Hematopoietic multipotent progenitor cell treated with erythropoietin and hydrocortisone succinate and interleukin-3 and kit ligand, for 6 days (in vitro differentiated cells): ENCODE data around the gene MAPT.

ENCODE experiments used
- DNase-seq: peaks from one replicate; pipeline ENCODE4 v3.0.0-alpha.2; 2015

Gene MAPT

DNA sequence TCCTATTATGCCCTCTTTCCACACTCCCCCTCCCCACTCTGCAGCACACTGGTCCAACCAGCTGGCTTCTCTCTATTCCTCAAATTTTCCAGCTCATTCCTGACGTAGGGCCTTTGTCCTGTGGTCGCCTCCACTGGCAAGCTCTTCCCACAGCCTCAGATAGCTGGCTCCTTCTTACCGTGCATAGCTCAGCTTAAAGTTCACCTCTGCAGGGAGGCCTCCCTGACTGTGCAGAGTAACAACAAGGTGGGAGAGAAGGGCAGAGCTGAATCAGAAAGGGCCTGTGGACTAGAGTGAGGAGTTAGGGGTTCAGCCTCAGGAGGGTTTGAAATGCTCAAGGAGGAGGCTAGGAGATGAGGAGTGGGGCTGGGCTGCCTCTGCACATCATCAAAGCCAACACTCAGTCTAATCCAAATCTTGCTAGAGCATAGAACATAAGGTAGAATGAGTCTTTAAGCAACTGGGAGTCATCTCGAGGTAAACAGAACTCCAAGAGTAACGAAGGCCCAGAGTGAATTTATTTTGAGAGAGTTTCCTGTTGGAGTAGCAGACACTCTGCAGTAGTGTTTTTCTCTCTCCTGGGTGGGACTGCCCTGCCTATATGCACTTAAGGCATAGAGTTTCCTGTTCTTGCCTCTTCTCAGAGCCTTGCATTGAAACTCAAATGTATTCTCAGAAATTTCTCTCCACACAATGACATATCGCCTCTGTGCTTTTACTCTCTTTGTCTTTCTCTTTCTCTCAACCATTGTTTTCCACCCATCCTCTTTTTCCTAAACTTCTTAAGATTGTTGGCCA is 30.3 kb upstream of the MAPT start:
- no peak for DNase-seq

DNA sequence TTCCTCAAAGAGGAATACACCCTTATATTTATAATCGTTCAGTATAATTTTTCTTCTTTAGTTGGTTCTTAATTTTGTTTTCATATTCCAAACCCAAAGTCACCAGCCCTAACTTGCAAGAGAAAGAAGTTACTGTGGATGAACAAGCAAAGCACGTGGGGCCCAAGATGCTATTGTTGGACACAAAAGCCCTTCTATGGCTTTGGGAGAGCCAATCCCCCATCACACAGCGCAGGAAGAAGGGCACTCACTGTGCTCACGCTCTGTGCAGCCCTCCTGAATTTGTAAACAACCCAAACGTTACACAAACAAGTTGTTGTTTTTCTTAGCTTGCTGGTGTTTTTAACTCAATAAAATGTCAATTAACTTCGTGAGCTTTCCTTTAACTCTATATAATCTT is 27.2 kb upstream of the MAPT start:
- no peak for DNase-seq

DNA sequence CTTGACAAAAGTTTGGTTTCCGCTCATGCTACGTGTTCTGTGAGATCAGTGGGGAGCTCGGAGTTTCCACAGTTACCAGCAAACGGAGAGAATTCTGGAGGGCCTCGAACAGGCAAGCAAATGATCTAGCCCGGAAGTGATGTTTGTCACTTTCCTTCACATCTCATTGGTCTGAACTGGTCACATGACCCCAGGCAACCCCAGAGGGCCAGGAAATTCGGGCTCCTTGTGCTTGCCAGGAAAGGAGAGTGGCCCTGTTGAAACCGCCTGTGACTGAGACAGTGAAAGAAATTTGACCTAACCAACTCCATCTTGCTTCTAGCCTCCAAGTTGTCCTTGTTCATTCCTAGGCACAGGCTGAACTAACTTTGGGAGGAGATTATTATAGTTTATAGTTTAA is 26.7 kb upstream of the MAPT start:
- DNase-seq, result no peak

DNA sequence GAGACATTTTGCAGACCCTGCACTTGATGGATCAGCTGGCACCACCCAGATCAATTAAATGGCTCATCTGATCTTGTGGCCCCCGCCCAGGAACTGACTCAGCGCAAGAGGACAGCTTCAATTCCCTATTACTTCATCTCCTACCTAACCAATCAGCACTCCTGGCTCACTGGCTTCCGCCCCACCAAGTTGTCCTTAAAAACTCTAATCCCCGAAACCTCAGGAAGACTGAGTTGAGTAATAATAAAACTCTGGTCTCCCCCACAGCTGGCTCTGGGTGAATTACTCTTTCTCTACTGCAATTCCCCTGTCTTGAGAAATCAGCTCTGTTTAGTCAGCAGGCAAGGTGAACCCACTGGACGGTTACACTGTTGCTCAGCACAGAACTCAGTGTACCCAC is 26.1 kb upstream of the MAPT start:
- DNase-seq, result no peak

DNA sequence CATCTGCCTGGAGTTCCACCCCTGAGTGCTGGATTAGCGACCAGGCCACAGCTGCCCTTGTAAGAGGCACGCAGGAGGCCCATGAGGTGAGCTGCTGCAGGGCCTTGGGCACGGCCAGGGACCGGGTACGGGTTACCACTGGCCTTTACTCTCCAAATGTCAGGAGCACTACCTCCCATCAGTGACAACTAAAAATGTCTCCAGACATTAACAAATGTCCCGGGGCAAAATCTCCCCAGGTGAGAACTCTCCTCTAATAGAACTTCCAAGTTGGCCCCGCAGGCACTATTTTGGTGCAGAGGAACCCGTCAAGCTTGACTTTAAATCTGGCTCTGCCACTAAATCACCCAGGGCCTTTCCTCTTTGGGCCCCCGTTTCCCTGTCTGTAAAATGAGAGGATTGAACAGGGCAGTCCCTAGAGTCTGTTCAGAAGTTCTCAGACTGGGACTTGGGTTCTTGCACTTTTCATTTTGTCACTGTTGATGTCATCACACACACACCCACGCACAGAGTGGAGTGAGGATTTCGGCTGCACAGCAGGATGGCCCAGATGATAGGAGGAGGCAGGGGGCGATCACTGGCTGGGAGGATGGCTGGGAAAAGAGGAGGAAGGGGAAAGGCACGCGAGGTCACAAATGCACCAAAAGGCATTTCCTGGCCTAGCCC is 24.5 kb upstream of the MAPT start:
- no peak for DNase-seq

DNA sequence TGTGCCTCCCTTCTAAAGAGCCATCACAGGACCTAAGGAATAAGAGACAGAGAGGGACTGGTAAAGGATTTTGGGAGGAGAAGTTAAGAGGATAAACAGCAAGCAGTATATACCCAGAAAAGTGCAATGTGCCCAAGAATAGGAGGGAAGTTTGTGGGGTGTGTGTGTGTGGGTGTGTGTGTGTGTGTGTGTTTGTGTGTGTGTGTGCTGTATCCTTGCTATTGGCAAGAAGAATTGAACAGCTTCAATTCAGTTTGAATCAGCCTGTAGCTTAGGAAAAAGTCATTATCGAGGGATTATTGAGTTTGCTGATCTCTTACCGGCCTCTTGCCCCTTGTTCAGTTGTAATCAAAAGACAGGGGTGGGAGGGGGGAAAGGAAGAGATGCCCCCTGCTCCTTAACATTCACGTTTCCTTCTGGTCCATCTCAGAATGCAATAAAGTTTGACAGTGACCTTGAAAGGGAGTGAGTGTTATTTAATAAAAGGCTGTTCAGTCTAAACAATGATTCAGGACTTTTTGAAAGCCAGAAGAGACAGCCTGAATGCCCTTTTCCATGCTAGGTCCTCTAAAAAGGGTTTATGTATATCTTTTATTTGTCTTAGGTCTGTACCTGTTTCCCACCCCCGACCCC is 23.9 kb upstream of the MAPT start:
- no peak for DNase-seq

DNA sequence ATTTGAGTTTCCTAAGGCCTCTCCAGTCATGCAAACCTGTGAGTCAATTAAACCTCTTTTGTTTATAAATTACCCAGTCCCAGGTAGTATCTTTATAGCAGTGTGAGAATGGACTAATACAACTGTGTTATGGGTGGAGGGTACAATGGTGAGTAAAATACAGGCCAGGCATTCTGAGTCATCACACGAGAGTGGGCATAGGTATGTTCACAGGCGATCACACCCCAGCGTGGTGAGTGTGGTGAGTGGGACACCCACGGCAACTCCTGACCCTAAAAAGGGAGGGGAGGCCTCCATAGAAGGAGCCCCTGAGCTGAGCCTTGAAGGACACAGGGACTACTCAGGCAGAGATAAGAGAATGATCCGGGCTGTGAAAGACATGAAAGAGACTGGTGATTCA is 22.6 kb upstream of the MAPT start:
- DNase-seq, result no peak

DNA sequence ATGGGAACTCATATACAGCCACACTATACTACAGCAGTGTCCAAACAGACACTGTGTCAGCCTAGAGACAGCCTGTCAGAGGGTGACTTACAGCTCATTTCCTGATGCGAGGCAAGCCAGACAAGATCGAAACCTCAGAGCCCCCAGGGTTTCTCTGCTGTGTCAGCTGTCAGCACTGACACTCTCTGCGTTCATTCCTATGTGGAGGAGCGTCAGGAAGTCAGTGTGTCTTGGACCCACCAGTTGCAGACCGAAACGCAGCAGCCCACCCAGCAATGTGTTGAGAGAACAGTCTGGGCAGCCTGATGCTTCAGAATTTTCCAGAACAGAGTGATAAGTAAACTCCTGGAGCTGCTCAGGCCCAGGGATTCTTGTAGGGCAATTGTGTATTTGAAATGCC is 20.6 kb upstream of the MAPT start:
- DNase-seq, result peak; percentile 9

DNA sequence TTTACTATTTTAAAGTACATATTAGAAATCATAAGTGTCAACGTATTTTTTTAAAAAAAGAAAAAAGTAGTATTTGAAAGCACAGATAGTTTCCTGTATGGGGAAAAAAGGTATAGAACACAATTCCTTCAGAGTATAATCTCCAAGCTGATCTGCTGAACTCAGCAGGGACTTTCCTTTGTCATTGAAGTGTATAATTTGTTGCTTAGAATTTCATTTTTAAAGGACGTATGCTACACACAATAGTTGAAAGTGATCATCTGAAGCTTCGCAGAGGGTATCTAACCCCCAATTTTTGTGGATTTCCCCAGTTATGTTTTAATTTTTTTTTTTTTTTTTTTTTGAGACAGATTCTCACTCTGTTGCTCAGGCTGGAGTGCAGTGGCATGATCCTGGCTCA is 20.2 kb upstream of the MAPT start:
- DNase-seq, result no peak

DNA sequence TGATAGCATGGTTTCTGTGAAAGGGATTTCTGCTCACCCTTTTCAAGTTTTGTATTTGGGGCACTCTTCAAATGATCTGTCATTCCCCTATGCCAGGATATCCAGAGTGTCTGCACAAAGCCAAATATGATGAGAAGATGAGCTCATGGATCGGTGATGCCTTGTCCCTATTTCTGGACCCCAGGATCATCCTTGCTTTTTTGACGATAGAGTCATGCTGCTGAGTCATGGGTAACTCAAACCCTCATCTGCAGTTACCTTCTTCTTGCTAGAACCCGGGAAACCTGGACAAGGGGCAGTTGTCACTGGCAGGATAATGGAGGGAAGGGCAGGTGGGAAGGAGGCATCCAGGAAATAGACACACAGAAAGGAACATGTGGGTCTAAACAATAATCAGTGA is 17.8 kb upstream of the MAPT start:
- no peak for DNase-seq

DNA sequence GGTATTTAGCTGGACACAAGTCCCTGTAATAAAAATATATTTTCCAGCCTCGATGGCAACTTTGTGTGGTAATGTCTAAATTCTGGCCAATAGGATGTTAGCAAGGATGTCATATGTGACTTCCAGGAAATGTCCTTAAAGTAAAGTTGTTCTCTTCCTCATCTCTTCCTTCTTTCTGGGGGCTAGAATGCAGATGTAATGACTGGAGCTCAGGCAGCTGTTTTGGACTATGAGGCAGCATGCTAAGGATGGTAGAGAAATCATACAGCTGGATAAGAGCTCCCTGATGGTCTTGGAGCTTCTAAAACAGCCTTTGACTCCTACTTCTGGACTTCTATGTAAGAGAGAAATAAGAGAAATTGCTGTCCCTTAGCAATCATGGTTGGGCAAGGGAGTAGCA is 16.9 kb upstream of the MAPT start:
- no peak for DNase-seq

DNA sequence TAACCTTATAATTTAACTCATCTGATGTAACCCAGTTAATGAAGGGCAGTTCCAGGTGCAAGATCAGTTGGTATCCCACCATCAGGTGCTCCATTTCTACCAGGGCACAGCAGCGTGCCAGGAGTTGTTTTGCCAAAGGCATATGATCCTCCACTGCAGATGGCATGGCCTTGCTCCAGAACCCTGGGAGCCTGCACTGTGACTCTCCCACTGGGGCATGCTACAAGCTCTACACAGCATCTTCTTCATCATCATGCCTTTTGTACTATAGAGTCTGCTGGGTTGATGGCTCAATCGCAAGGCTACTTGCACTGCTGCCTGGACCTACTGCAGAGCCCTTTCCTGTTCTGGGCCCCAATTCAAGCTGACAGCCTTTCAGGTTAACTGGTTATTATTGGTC is 11.3 kb upstream of the MAPT start:
- no peak for DNase-seq

DNA sequence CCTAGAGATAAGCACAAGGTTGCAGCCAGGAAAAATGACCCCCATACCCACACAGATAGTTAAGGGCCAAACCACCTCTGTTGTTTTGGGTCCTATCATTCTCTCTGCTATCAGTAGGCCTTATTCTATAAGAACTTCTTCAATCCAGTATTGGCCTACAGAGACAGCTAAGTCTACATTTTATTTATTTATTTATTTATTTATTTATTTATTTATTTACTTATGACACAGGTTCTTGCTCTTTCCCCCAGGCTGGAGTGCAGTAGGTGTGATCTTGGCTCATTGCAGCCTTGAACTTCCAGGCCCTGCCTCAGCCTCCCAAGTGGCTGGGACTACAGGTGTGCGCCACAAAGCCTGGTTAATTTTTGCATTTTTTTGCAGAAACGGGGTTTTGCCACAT is 7.5 kb upstream of the MAPT start:
- DNase-seq, result no peak

DNA sequence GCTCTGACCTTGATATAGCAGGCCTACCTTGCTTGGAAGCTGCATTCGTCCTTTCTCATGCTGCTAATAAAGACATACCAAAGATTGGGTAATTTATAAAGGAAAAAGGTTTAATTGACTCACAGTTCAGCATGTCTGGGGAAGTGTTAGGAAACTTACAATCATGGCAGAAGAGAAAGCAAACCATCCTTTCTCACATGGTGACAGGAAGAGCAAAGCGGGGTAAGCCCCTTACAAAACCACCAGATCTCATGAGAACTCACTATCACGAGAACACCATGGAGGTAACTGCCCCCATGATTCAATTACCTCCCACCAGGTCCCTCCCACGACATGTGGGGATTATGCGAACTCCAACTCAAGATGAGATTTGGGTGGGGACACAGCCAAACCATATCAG is 6.0 kb upstream of the MAPT start:
- no peak for DNase-seq

DNA sequence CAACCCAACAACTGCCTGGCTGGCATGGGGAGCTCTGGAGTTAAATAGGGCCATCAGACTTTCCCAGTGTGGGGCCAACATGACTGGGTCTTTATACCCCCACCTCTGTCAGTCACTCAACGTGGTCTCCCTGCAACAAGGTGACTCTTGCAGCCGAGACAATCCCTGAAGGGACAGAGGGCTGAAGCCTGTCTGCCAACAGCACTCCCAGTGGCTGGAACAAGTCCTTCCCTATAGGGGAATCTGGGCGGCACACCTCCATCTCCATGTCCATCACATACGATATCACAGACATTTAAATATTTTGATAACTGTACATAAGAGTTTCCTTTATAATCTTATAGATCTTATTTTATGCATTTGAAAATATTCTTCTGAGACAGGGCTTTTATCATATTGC is 4.8 kb upstream of the MAPT start:
- DNase-seq, result no peak

DNA sequence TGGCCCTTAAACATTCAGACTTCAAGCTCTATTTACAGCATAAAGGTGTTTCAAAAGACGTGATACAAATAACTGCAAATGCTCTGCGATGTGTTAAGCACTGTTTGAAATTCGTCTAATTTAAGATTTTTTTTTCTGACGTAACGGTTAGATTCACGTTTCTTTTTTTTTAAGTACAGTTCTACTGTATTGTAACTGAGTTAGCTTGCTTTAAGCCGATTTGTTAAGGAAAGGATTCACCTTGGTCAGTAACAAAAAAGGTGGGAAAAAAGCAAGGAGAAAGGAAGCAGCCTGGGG is 681 bp upstream of the MAPT start:
- DNase-seq, result no peak

DNA sequence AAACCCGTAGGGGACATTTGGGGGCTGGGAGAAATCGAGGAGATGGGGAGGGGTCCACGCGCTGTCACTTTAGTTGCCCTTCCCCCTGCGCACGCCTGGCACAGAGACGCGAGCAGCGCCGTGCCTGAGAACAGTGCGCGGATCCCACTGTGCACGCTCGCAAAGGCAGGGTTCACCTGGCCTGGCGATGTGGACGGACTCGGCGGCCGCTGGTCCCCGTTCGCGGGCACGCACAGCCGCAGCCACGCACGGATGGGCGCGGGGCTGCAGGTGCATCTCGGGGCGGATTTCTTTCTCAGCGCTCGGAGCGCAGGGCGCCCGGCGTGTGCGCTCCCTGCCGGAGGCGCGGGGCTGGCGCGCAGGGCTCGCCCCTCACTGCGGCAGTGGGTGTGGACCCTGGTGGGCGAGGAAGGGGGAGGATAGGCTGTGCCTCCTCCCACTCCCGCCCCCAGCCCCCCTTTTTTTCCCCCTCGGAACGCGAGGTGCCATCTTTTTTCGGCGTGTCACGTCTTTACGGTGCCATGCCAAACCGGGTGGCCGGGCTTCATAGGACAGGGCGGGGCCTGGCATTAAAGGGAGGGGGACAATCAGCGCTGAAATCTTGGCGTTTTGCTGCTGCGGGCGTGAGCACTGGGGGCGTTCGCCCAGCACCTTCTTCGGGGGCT is 1.1 kb downstream of the MAPT start:
- DNase-seq, result peak; percentile 11

DNA sequence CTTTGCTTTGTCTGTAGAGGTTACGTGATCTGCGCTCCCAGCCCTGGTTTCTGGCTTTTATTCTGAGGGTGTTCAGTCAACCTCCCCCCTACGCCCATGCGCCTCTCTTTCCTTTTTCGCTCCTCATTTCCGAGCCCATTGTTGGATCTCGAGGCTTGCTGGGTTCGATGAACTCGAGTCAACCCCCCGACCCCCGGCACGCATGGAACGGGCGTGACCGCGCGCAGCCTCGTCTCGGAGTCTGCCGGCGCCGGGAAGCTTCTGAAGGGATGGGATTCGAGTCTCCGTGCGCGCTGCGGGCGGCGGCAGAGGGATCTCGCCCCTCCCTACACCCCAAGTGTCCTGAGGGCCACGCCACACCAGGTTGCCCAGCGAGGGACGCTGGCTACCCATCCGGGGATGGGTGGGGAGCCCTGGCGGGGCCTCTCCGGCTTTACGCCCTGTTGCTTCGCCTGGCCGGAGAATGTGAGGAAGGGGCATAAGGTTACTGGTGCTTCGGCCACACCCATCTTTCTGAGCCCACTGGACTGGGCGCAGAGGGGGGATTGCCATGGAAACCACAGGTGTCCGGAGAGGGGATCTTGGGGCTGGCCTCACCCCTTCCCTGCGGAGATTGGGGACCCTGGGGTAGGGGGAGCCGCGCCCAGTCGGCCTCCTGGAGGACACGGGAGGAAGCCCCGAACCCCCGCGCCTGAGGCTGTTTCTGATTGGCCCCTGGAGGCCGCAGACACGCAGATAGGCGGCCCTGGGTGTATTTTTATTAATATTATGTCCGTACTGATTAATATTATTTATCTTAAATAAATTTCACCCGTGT is 1.8 kb downstream of the MAPT start:
- no peak for DNase-seq

DNA sequence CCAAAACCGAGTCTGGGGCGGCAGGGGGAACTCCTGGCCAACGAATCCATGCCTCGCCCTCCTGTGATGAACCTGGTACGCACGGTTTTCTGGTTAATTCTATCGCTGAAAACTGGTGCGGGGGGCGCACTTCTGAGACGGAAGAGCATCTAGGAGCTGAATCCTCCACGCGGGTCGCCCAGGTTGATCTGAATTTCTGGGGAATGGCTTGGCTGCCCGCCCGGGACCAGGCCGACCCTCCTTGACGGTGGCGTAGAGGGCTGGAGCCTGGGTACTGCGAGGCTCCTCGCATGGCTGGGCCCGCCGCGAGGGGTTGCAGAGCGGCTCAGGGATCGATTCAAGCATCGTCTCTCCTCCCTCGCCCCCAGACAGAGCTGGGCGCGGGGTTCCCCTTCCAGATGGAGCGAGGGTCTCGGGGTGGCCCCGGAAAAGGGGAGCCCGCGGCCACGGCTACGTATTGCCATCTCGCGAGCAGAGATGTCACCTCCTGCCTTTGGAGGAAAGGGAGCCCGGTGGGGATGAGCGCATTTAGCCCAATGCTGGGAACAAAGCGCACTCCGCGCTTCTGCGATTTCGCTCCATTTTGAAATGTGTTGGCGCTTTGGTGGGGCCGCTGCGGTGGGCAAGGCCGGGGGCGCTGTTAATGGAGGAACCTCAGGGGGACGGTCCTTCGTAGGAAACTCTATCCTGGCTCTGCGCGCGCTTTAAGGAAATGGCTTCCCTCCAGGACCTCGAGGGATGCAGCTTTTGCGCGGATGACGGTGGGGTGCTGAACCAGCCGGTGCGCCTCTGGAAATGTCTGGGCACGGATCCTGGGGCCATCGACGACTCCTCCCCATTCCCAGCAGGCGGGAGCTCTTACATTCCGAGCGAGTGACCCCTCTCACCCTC is 2.7 kb downstream of the MAPT start:
- DNase-seq, result peak; percentile 11

DNA sequence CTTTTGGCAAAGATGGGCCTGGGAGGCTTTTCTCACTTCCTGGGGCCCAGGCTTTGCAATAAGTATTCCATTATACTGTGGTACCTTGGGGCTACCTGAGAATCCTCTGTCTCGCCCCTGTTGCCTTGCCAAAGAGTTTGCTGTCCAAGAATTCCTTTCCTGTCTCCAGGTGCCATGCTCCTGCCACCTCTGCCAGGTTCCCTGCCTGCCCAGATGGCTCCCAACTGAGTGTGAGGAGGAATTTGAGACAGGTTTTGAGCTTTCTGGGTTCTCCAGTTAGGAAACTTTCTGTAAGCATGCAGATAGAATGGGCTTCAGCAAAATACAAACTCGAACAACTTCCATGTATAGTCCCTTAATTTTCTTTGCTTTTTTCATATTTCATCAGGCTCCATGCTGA is 5.8 kb downstream of the MAPT start:
- no peak for DNase-seq

DNA sequence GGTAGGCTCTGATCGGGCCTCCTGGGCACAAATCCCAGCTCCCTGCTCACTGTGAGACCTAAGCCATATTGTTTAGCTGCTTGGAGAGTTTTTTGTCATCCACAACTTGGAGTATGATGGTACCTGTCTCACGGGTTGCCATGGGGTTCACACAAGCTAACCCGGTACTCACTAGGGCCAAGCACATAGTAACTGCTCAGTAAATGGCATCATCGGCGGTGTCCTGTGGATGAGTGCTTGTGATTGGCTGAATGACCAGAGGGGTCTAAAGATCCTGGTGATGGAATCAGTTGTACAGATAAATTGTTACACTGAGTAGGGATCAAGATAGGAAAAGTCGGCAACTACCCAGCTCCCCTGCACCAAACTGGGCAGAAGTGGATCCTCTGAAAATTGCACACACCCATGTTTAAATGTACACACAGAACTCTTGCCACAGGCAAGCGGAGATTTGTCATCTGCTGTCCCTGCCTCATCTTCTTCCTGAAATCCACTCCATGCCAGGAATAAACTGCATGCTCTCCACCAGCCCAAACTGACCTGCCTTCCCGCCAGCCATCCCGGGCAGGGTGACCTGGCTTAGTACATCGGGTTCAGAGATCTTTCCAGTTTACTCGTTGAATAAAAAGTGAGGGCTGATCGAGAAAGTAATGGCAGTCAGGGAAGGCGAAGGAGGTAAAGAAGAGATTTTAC is 6.5 kb downstream of the MAPT start:
- DNase-seq, result no peak
